ENCODE measurements around the gene IMMP2L.

GRCh38 chr7:110964775-110965174 is 597.5 kb downstream of the IMMP2L start:
- no peak for TF ChIP-seq CTCF (conservative IDR thresholded peaks at IDR 0.05)
- no peak for TF ChIP-seq ZFX (IDR thresholded peaks at IDR 0.05)

Data from C4-2B (cell line).